Thyroid gland (tissue), 4 donors: Measurements from ENCODE around the gene NDUFA8. TPM values are rescaled to one million over a fixed set of nuclear protein-coding genes. Genes with fewer than 3 reads are reported as not detected.

Experiments used
- DNase-seq, 2 donors: peaks; one replicate each; pipeline ENCODE4 v3.0.0-alpha.2; 2019
- H3K27ac ChIP-seq, 3 donors: fragments of 200-600 bp; sonication (generic); 1 replicate in 2 of 3; 2 replicates in 1 of 3; pipeline ENCODE4 v1.5.1; 2016 to 2019; ENCODE audit warnings: mild to moderate bottlenecking in 1 of 3, moderate library complexity in 1 of 3
- H3K27me3 ChIP-seq: fragments of 200-600 bp; sonication (generic); one replicate; pipeline ENCODE4 v1.5.1; 2019
- H3K36me3 ChIP-seq, 2 donors: fragments of 200-600 bp; sonication (generic); one replicate each; pipeline ENCODE4 v1.5.1; 2016 to 2019
- H3K4me1 ChIP-seq, 2 donors: fragments of 200-600 bp; sonication (generic); one replicate each; pipeline ENCODE4 v1.5.1; 2017 to 2019
- H3K4me3 ChIP-seq, 3 donors: fragments of 200-600 bp; sonication (generic); replicated peaks in 1 of 3; 1 replicate in 2 of 3; 2 replicates in 1 of 3; pipeline ENCODE4 v1.5.1; 2016; ENCODE audit warnings: mild to moderate bottlenecking in 1 of 3
- H3K9me3 ChIP-seq: fragments of 200-600 bp; sonication (generic); one replicate; pipeline ENCODE4 v1.5.1; 2017
- POLR2A ChIP-seq, 2 donors: fragments of 450-650 bp; IDR thresholded peaks; one replicate each; pipeline ENCODE4 v1.6.1; 2017; ENCODE audit warnings: antibody characterized with exemption in 2 of 2, mild to moderate bottlenecking in 2 of 2, moderate library complexity in 1 of 2
- WGBS, 2 donors: methylation state at CpG; one replicate each; pipeline ENCODE4 v1.1.5; 2017; 5-methylcytosine and 5-hydroxymethylcytosine counted together
- intact Hi-C: fragments of 100-400 bp; cut with DNase I; formaldehyde crosslinking; loops from one replicate; pipeline ENCODE4 v1.15.1; 2023
- total RNA-seq, 4 donors: library from RNA; depleted of rRNA; stranded (reverse); fragments of >200 nt; gene quantifications; one replicate each; pipeline ENCODE4 v1.2.3, GENCODE V29; 2016
- TF ChIP-seq, protein P1 (sequence below), 6 experiments: fragments of 200-600 bp in 3 of 6; fragments of 450-650 bp in 3 of 6; sonication (generic) in 3 of 6; IDR thresholded peaks; one replicate each; pipeline ENCODE4 v1.5.1; 2016 to 2019; ENCODE audit warnings: antibody characterized with exemption in 6 of 6, mild to moderate bottlenecking in 2 of 6, inconsistent platforms in 1 of 6, moderate library complexity in 1 of 6

Gene NDUFA8
- 10 to 100 TPM; 18.1 to 70.7 (median 53.2) TPM for total RNA-seq

DNA sequence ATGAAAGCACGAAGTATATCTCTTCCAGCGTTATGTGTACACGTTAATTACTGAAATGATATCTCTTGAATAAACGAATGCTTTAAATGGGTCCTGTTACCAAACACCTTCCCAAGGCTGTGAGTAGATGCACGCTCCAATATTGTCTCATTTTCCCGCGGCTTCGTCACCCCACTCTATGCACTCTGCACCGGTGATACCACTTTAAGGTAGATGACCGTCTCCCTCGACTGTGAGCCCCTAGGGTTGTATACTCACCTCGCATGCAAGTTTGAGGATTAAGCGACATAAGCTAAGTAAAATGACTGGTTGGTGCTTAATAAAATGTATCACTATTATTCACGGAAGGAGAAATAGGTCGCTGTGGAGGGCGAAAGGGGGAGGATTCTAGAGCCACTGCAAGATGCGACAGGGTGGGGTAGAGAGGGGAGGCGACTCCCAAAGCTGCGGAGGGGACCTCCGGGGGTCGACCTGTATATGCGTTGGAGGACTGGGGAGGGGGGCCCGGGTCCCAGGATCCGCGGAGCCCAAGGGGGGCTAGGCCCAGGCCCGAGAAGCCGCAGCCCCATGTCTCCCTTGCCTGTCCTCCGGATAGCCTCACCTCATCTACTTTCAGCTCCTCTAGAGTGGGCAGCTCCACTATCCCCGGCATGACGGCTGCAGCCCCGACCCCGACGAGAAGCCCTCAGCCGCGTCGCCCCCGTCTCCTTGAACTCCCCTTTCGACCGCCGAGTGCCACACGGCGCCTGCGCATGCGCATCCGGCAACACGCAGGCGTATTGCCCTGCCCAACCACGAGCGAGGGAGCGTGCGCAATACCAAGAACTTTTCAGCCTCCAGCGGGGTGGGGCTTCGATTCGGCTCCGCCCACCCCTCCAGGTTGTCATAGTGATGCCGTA, at the start of gene NDUFA8, which contains the start of gene MORN5:
Gene NDUFA8, minus strand, starts transcription at position 754 of the 899 bp plus-strand sequence. Its CDS starts 102 bp downstream, at position 652.
Gene MORN5, plus strand, starts transcription at position 883 of the 899 bp plus-strand sequence. CDS start 65 bp downstream, outside the sequence.
- H3K4me1 ChIP-seq: peaks cover 19 to 23% of the 10 kb centered on the region in 2 donors
- DNase-seq: peak; percentile 96 to 97
- H3K36me3 ChIP-seq: no peaks in the 10 kb centered on the region
- H3K27ac ChIP-seq: peak within 1 kb of the TSS; percentile 12 to 83 (median 74)
- H3K27me3 ChIP-seq: no peaks in the 10 kb centered on the region
- no peaks in the 10 kb centered on the region for H3K9me3 ChIP-seq
- peak within 1 kb of the TSS; percentile 70 to 86 (median 77) for H3K4me3 ChIP-seq
- intact Hi-C loops: no loop called here
- TF ChIP-seq, protein P1, sequence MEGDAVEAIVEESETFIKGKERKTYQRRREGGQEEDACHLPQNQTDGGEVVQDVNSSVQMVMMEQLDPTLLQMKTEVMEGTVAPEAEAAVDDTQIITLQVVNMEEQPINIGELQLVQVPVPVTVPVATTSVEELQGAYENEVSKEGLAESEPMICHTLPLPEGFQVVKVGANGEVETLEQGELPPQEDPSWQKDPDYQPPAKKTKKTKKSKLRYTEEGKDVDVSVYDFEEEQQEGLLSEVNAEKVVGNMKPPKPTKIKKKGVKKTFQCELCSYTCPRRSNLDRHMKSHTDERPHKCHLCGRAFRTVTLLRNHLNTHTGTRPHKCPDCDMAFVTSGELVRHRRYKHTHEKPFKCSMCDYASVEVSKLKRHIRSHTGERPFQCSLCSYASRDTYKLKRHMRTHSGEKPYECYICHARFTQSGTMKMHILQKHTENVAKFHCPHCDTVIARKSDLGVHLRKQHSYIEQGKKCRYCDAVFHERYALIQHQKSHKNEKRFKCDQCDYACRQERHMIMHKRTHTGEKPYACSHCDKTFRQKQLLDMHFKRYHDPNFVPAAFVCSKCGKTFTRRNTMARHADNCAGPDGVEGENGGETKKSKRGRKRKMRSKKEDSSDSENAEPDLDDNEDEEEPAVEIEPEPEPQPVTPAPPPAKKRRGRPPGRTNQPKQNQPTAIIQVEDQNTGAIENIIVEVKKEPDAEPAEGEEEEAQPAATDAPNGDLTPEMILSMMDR (IDR thresholded peaks at IDR 0.05): peak in 3 of 6 experiments; percentile 32 to 38 (median 37)
- TF ChIP-seq POLR2A (IDR thresholded peaks at IDR 0.05): peak; percentile 51 to 87
- 1 to 2% methylated on average over 45 to 56 of the region's 56 CpGs for WGBS, 2 donors

DNA sequence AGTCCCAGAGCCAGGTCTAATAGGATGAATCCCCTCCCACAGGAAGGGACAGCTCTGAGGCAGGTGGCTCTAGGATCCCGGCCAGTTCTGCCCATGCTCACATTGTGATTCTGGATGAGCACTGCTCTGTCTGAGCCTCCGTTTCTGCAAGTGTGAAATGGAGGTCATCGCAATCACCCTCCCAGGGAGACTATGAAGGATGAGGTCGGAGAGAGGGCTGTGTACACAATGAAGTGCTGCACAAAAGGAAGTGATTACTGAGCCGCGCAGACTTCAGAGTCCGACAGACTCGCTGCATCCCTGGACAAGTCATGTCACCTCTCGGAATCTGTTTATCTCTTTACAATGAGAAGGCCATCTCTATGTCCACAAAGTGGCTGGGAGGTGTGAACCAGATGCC, 47.5 kb upstream of the NDUFA8 start:
- no peaks in the 10 kb centered on the region for H3K27me3 ChIP-seq
- no peak overlapping the region for H3K4me3 ChIP-seq
- WGBS, 2 donors: 46 to 56% methylated on average over 9 of the region's 9 CpGs
- no peak for DNase-seq
- H3K27ac ChIP-seq: no peak overlapping the region
- H3K9me3 ChIP-seq: no peaks in the 10 kb centered on the region
- no peaks in the 10 kb centered on the region for H3K36me3 ChIP-seq
- TF ChIP-seq, protein P1 (IDR thresholded peaks at IDR 0.05): no peak
- TF ChIP-seq POLR2A (IDR thresholded peaks at IDR 0.05): no peak
- H3K4me1 ChIP-seq: peaks cover 4% of the 10 kb centered on the region in 2 donors
- intact Hi-C loops: no loop called here

DNA sequence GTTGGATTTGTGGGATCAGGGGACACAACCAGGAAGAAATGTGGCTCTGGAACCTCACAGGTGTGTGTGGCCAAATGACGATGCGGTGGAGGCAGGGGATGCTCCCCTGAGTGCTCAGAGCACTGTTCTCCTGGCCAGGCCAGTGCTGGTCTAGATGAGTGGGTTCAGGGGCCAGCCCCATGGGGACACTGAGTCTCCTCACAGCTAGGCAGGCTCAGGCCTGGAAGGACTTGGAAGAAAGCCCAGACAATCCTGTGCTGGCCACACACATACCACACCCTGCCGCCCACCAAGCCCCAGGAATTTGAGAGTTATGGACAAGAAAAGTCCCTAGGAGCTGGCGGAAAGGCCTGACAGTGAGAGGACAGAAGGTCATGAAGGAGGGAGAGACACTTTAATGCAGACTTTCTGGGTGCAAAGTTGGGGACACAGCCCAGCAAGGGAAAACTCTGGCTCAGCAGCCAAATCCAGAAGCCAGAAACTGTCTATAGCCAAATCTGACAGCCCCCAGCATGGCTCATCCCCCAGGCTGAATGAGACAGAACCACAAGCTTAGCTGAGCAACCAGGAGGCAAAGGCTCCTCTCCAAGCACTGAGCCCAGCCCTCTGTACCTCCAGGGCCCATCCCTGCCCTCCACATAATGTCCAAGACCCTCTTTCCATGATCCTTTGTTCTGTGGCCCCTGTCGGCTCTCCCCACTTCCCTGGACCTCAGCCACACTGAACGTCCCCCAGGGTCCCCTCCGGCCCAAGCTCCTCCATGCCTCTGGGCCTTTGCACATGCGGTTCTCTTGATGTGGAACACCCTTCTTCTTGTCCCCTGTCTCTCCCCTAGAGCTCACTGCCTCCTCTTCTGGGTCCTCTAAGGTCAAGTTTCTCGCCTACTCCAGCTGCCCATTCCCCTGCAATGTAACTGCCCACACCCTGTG, 46.8 kb upstream of the NDUFA8 start:
- Histone ChIP-seq H3K27ac (no peak overlapping the region), H3K9me3 (no peaks in the 10 kb centered on the region), H3K36me3 (no peaks in the 10 kb centered on the region), H3K27me3 (no peaks in the 10 kb centered on the region), H3K4me1 (peaks cover 4 to 9% of the 10 kb centered on the region in 2 donors), H3K4me3 (no peak overlapping the region)
- DNase-seq: no peak
- intact Hi-C loops: no loop called here
- TF ChIP-seq, protein P1 (IDR thresholded peaks at IDR 0.05): no peak
- no peak for TF ChIP-seq POLR2A (IDR thresholded peaks at IDR 0.05)
- WGBS, 2 donors: 76 to 83% methylated on average over 9 of the region's 9 CpGs

DNA sequence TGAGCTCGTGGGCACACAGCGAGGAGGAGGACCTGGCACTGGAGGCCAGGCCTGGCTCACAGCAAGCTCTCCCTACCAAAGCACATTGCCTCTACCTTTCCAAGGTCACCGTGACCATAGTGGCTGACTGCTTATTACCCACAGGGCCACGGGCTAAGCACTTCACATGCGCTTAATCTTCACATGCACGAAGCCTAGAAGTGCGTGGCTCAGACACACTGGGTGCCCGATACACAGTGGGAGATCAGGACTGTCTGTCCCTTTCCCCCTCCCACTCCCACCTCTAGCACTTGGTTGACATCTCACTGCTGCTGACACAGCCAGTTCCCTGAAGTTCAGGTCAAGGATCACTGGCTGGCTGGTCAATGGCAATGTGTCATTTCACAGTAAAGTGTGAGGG, 45.6 kb upstream of the NDUFA8 start:
- H3K9me3 ChIP-seq: no peaks in the 10 kb centered on the region
- 86 to 91% methylated on average over 8 of the region's 8 CpGs for WGBS, 2 donors
- no peak for DNase-seq
- no peak for TF ChIP-seq POLR2A (IDR thresholded peaks at IDR 0.05)
- TF ChIP-seq, protein P1 (IDR thresholded peaks at IDR 0.05): no peak
- no peak overlapping the region for H3K4me3 ChIP-seq
- peaks cover 4 to 9% of the 10 kb centered on the region in 2 donors for H3K4me1 ChIP-seq
- no peak overlapping the region for H3K27ac ChIP-seq
- no peaks in the 10 kb centered on the region for H3K27me3 ChIP-seq
- H3K36me3 ChIP-seq: no peaks in the 10 kb centered on the region
- intact Hi-C loops: no loop called here
